GM10266 (cell line): ENCODE results near the gene KPRP.

Experiments
- DNase-seq: peaks from one replicate; pipeline ENCODE4 v3.0.0; 2012; ENCODE audit errors: extremely low spot score
- TF ChIP-seq, protein P1 (sequence below): IDR thresholded peaks from 2 replicates; pipeline ENCODE4 v1.5.1; 2012; ENCODE audit warnings: mild to moderate bottlenecking, low read depth; ENCODE audit not compliant: control insufficient read depth, insufficient read depth; ENCODE audit errors: missing control alignments

The KPRP gene

GRCh38 chr1:152756872-152757271 lies 953 bp upstream of the KPRP start:
- no peak for DNase-seq
- TF ChIP-seq, protein P1, sequence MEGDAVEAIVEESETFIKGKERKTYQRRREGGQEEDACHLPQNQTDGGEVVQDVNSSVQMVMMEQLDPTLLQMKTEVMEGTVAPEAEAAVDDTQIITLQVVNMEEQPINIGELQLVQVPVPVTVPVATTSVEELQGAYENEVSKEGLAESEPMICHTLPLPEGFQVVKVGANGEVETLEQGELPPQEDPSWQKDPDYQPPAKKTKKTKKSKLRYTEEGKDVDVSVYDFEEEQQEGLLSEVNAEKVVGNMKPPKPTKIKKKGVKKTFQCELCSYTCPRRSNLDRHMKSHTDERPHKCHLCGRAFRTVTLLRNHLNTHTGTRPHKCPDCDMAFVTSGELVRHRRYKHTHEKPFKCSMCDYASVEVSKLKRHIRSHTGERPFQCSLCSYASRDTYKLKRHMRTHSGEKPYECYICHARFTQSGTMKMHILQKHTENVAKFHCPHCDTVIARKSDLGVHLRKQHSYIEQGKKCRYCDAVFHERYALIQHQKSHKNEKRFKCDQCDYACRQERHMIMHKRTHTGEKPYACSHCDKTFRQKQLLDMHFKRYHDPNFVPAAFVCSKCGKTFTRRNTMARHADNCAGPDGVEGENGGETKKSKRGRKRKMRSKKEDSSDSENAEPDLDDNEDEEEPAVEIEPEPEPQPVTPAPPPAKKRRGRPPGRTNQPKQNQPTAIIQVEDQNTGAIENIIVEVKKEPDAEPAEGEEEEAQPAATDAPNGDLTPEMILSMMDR: no peak

GRCh38 chr1:152758636-152759035 lies 811 bp downstream of the KPRP start:
- DNase-seq: no peak

GRCh38 chr1:152759453-152760173 lies 1.8 kb downstream of the KPRP start:
- no peak for DNase-seq
- TF ChIP-seq, protein P1: no peak

More at GRCh38 chr1:152758636-152759035, 811 bp downstream of the KPRP start:
- TF ChIP-seq, protein P1: no peak

- TF ChIP-seq, protein P1: no peak
- no peak for DNase-seq
These were observed 2.8 kb downstream of the KPRP start for GRCh38 chr1:152760551-152761190.

GRCh38 chr1:152761609-152762213 lies 3.9 kb downstream of the KPRP start:
- TF ChIP-seq, protein P1: no peak
- DNase-seq: no peak

DNA sequence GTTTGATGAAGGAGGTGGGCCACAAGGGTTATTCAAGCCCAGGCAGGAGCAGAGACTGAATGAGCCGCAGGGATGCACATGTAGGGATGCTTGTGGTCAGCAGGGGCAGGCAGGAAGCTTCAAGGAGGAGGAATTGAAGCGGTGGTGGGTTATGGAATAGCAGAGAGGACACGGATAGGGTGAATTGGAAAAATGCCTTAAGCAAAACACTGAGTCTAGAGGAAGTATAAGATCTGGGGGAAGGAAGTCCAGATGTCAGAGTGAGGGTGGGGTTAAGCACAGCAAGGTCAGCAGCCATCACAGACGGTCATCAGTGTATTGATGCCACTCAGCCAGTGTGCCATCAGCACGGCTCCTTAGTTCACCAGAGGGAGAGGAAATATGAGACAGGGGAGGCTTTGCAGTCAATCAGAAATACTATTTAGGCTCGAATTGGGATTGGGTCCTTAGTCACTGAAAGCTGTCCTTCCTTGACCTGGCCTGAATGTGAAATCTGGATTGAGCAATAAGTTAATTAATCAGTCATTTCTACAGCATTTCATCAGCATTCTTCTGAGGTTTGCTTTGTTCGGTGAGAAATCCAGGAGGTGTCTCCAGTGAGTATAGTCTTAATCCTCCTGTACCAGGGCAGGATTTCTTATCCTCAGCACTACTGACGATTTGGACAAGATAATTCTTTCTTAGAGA lies 11.2 kb downstream of the KPRP start:
- no peak for DNase-seq
- TF ChIP-seq, protein P1: no peak
